CD4-positive, alpha-beta T cell treated with Interleukin-1 beta for 1 hour (primary cell): ENCODE measurements around the gene ASB15.
A peak's percentile ranks its signal among the peaks of the same experiment; 100 is the strongest.
"Not testable (repeated sequence)": the region's sequence is repeated elsewhere in the genome, so short reads cannot be mapped to it uniquely, and the experiment has no call there.

Experiments
- DNase-seq, 2 donors: peaks; one replicate each; pipeline ENCODE4 v3.0.0-alpha.2; 2020 to 2022

ASB15 gene

GRCh38 chr7:123601530-123601929 lies at the start of gene ASB15:
TSS of gene ASB15 (plus strand) at chr7:123601821. CDS start at chr7:123614503, 12,682 bp downstream.
- DNase-seq: no peak

GRCh38 chr7:123552134-123552533 lies 49.5 kb upstream of the ASB15 start:
- not testable (repeated sequence) for DNase-seq

- DNase-seq: no peak
These were observed 49.0 kb upstream of the ASB15 start for GRCh38 chr7:123552641-123553040.

- DNase-seq: no peak
These were observed 48.5 kb upstream of the ASB15 start for GRCh38 chr7:123553159-123553558.

GRCh38 chr7:123555484-123555883 lies 46.1 kb upstream of the ASB15 start:
- no peak for DNase-seq

DNA sequence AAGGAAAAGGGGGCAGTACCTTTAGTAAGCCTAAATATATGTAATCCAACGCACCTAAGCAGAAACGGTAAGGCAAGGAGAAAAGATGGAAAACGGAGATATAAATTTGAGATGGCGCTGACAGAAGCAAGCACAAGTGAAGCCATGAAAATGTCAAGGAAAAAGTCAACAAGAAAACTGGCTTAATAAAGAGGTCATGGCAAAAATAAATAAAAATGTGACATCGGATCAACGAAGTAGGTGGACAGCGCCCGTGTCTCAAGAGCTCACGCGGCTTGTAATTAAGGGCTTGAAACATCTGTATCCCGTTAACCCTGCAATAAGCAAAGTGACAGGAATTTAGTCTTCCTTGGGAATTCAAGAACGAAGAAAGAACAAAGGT lies 44.6 kb upstream of the ASB15 start:
- no peak for DNase-seq

DNA sequence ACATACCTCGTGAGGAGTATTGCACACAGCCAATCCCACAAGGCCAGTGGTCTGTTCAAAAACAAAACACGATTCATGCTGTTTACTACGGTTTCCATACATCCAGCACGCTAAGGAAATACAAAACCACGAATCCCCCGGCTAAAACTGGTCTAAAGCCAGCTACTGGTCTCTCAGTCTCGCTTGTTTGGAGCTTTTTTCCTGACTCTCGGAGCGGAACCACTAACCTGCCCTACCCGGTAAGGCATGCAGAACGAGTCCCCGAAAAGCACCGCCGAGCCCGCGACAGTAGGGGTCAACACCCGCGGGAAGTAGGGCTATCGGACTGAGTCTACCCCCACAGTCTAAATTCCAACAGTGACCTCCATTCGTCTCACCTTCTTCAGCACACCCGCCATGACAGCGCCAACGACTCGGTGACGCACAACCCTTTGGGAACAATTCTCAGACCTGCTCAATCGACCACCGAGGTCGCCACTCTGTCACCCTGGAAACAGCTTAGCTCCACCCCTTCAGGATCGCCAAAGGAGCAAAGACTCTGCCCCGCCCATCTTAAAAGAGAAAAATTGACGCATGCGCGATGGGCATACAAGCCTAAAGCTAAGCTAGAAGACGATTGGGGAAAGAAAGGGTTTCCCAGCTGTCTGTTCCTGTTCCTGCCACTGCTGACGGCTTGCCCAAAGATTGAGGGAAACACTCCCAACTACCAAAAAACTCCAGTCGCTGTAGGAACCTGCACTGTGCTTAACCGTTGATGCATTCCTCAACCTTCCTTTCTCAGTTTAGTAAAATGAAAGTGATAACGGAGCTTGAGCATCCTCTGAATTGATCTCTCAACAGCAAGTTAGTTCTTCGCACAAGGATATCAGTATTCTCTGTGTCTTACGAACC lies 44.0 kb upstream of the ASB15 start, which contains the start of gene NDUFA5:
TSS of gene NDUFA5 (minus strand) at position 421 of the 891 bp plus-strand sequence. CDS start at position 398, 23 bp downstream.
- peak; percentile 97 to 99 for DNase-seq

DNA sequence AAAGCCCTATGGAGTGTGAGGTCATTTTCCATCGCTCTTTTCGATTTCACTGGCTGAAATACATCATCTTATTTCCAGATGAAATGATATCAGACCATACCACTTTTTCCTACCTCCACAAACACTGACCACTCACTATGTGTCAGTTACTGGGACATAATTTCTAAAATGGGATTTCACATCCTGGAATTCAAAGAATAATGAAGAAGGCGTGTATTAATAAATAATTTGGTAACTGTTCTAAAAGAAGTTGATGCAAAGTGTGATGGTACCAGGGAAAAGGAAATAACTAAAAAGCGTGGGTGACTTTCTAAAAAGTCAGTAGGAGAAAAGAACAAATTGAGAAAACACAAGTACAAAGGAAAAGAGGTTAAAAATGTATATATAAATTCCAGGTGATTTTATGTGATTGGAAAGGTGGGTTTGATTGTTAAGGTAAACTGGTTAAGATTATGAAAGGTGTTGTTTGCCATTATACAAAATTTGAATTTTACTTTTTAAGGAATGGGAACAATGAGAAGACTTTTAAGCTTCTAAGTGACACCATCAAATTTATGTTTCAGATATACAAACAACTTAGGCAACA lies 43.2 kb upstream of the ASB15 start:
- DNase-seq: no peak

DNA sequence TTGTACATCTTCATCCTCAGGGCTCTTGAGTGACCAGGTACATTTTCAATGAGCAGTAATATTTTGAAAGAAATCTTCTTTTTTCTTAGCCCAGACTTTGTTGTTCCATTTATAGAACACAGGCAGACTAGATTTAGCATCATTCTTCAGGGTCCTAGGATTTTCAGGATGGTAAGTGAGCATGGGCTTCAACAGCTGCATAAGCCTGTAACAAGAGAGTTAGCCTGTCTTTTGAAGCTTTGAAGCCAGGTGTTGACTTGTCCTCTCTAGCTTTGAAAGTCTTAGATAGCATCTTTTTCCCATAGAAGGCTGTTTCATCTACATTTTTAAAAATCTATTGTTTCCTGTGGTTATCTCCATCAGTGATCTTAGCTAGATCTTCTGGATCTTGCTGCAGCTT lies 39.5 kb upstream of the ASB15 start:
- DNase-seq: no peak

- DNase-seq: no peak
These were observed 32.1 kb upstream of the ASB15 start for GRCh38 chr7:123569352-123570010.

DNA sequence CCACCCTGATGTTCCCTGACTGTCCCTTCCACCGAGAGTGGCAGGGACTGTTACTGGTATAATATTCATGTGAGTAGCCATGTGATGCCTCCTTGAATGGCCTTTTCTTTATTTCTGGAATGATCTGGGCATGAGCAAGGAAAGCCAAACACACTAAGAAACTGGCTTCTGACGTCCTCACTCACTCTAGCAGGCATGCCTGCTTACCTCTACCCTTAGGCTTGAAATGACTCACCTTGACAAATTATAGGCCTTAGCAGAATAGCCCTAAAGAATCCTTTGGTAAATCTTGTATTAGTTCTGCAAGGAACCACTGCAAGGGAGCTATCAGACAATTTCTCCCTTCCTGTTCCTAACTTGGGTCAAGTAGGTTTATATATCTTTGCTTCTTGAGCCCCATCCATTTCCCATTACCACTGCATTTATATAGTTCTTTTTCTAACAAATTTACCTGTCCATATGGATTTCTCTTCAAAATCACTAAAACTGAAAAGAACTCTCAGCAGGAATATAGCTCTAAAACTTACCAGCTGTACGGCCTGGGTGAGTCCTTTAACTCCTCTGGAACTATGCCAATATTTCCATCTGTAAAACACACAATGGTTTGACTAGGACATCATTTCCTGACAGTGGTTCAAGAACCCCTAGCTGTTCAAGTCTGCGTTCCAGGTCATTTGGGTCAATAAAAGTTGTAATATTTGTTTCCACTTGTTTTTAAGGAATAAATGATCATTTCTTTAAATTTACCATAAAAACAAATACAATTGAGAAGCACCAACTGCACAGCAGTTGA lies 31.0 kb upstream of the ASB15 start:
- no peak for DNase-seq

DNA sequence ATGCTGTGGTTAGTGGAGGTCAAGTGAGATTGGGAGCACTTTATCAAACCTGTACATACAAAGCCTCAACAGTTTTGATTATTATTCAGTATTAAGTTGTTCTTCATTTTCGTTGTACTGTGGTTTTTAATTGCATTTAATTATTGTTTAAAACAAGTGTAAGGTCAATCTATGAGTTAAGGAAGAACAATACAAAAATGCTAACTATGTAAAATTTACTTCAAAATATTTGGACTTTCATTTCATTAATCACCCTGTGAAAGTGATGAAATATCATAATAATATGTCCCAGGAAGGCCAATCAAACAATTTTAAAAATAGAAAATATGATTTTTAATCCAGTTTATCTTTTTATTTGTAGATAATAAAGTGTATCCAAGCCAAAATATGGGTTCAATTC lies 30.4 kb upstream of the ASB15 start:
- DNase-seq: no peak

DNA sequence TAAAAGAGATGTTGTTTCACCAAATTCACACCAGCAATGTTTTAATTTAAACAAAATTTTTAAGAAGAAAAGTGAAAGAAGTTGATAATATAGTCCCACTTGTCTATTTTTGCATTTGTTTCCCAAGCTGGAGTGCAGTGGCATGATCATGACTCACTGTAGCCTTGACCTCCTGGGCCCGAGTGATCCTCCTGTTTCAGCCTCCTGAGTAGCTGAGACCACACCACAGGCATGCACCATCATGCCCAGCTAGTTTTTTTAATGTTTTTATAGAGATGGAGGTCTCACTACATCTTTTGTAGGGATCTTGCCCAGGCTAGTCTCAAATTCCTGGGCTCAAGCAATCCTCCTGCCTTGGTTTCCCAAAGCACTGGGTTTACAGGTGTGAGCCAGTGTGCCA lies 29.9 kb upstream of the ASB15 start:
- DNase-seq: no peak

- DNase-seq: no peak
These were observed 28.3 kb upstream of the ASB15 start for GRCh38 chr7:123573341-123573740.

DNA sequence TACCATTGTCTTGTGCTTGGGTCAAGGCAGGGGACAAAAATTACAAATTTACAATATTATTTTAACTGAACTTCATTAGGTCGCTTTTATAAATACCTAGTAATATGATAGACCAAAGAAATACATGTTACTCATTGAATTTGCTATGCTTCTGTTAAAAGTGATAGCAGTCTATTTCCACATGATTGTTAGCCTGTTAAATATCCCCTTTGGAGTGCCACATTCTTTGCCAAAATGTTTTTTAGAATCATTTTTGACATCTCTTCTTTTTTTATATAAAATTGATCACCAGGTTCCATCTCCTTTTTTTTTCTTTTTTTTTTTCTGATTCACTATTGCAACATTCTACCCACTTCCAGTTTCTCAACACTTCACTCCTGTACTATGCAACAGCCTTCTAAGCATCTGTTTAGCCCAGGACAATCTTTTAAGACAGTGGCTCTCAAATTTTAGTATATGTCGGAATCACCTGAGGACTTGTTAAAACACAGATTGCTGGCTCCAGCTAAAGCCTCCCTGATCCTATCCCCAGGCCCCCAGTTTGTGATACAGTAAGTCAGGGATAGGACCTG lies 27.6 kb upstream of the ASB15 start:
- no peak for DNase-seq

DNA sequence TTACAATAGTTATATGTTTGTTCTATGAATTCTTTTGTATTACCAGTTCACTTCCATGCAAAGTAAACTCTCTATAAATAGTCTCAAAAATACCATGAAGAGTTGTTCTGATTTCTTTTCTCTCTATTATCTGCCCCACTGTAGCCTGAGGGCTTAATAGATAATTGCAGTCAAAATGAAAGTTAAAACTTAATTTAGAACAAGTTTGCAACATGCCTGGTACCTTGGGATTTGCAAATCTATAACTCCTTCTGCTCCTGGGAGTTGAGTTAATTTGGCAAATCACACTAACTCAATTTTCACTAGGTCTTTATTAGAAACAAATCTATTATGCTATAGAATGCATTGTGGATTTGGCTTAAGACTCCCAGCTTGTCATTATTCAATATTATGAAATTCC lies 22.2 kb upstream of the ASB15 start:
- no peak for DNase-seq

DNA sequence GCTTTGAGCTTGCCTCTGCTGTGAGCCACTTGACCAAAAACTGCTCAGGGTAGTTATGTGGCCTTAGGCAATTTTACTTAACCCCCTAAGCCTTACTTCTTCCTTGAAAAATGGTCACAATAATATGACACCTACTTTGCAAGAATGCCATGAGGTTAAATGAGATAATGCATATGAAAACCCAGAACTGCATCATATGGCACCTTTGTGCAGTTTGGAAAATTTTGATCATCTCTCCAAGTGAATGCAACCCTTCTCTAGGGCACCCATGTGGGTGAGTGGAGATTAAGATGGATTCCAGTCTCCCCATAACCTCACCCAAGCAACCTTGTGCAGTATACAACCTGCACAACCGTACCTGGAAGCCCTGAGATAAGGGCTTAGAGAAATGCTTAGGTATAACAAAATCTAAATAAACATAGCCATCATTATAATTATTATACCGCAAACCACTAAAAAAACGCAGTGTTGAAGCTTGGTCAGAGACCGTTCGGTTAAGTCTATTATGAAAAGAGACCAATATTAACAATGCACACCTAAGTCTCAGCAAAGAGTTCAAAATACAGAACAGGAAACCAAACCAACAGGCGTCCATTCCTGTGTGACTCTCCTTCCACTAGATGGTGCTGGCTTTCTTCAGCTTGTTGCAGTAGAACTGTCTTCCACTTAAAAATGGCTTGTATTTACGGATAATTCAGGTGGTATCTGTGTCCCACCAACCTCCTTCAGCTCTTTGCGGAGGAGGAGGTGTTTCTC lies 21.0 kb upstream of the ASB15 start:
- peak in 1 of 2 donors; percentile 14 for DNase-seq

DNA sequence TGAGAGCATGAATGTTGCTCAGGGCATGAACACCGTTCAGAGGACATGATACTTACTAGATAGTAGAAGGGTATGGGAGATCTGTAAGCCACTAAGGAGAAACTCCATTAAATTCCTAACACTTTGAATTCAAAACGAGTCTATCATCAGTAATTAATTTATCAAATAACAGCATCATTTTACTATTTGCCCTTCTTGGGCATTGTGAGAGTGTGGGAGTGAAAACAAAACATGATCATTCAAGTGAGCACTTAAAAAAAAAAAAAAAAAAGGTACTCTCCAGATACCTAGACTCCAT lies 20.5 kb upstream of the ASB15 start:
- DNase-seq: no peak

DNA sequence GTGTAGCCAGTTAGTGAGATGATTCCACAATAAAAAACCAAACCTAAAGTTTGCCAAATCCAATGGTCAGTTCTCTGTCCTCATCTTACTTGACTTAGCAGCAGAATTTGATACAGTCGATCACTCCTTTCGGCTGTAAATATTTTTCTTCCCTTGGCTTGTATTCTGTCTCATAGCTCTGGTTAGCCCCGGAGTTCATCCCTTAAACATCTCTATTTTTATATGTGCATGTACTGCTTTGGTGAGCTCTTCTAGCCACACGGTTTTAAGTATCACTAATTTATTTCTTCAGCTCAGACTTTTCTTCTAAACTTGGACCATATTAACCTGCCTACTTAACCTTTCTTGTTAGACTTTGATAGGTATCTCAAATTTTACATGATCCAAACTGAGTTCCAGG lies 17.8 kb upstream of the ASB15 start:
- DNase-seq: no peak

GRCh38 chr7:123588376-123588775 lies 13.2 kb upstream of the ASB15 start:
- DNase-seq: no peak

DNA sequence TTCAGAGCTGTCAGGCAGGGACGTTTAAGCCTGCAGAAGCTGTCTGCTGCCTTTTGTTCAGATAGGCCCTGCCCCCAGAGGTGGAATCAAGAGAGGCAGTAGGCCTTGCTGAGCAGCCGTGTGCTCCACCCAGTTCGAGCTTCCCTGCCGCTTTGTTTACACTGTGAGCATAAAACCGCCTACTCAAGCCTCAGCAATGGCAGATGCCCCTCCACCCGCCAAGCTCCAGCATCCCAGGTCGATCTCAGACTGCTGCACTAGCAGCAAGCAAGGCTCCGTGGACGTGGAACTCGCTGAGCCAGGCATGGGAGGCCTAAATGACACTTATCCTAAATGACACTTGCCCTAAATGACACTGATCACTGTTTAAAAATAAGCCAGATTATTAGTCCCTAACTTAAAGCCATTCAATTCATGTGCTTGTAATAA lies 6.8 kb upstream of the ASB15 start:
- DNase-seq: no peak

GRCh38 chr7:123598657-123599056 lies 3.0 kb upstream of the ASB15 start:
- DNase-seq: no peak
